HK-2 (cell line): ENCODE data around the gene OR6C76.

Source experiments
- DNase-seq: peaks from one replicate; pipeline ENCODE4 v3.0.0-alpha.2; 2018; ENCODE audit not compliant: unreplicated experiment

The OR6C76 gene

DNA sequence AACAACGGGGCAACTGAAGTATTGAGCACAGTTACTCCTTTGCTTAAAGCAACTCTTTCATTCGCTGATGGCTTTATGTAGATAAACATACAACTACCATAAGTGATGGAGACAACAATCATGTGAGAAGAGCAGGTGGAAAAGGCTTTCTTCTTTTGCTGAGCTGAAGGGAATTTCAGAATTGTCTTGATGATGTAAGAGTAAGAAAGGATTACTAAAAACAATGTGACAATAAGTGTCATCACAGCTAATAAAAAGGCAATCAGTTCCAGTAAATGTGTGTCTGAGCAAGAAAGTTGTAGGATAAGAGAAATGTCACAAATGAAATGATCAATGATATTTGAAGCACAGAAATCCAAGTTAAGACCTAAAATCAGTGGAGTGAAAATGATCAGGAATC is 43.2 kb downstream of the OR6C76 start:
- DNase-seq = no peak

- DNase-seq = no peak
Observed at GRCh38 chr12:55470088-55470829, 44.2 kb downstream of the OR6C76 start, which contains the start of gene OR6C70. Gene OR6C70, minus strand, starts transcription at chr12:55470138. Its CDS starts 0 bp downstream, at chr12:55470138.

DNA sequence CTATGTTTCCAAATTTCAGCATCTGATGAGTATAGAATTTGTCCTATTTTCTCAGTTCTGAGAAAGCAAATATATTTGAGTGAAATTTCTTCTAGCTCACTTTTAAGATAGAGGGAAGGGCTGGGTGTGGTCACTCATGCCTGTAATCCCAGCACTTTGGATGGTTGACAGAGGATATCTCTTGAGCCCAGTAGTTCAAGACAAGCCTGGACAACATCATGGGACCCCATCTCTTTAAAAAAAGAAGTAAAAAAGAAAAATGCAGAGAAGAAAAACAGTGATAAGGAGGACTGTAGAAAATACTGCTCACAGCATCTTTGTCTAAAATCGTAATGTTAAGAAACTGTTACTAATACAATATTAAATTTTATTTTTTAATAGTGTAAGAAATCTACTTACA is 46.2 kb downstream of the OR6C76 start:
- DNase-seq = no peak
